Dedifferentiated amniotic fluid mesenchymal stem cell (primary cell): ENCODE results near the gene PRDX1.
"Not testable (repeated sequence)": the region's sequence is repeated elsewhere in the genome, so short reads cannot be mapped to it uniquely, and the experiment has no call there.

Source experiments
- DNase-seq: peaks from one replicate; pipeline ENCODE4 v3.0.0-alpha.2; 2016; ENCODE audit errors: extremely low spot score

Gene PRDX1

DNA sequence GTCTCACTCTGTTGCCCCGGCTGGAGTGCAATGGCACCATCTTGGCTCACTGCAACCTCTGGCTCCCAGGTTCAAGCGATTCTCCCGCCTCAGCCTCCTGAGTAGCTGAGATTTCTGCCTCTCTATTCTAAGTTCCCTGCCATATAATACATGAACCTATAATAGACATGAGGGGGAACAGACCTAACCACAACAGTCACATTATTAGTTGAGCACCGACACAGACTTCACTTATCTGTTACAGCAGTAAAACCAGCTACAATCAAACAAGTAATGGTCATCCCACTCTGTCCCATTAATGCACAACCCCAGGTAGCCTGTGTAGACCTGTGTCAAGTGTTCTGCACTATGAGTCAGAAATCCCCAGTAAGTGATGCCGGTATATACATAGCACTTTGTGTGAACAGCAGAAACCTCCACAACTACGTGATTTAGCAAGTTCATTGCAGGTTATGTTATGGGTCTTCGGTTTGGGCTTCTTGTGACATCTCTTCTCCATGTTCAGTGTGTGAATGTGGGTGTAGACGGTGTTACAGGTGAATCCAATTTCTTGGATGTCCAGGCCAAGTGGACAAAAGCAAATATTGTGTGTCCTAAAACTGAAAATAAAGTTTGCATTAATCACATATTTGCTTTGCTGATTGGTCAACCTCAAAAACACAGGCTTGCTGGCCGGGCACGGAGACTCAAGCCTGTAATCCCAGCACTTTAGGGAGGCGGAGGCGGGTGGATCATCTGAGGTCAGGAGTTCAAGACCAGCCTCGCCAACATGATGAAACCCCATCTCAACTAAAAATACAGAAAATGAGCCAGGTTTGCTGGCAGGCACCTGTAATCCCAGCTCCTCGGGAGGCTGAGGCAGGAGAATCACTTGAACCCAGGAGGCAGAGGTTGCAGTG lies 18.0 kb downstream of the PRDX1 start:
- no peak for DNase-seq

- DNase-seq: no peak
Measured at GRCh38 chr1:45501505-45501859, 20.2 kb downstream of the PRDX1 start.

DNA sequence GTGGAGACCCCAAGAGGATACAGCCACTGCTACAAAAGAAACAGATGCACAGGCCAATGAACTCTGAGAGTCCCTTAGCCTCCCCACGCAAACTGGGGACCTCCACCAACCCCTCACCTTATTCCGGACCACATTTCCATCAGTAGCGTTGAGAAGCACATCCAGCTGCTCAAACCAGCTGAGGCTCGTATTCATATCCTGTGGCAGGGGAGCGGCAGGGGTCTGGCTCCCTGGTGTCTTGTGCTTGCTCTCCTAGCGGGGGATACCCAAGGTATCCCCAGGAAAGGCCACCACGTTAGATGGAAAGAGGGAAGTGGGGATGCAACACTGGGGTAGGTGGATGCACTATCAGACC lies 22.3 kb downstream of the PRDX1 start:
- no peak for DNase-seq

DNA sequence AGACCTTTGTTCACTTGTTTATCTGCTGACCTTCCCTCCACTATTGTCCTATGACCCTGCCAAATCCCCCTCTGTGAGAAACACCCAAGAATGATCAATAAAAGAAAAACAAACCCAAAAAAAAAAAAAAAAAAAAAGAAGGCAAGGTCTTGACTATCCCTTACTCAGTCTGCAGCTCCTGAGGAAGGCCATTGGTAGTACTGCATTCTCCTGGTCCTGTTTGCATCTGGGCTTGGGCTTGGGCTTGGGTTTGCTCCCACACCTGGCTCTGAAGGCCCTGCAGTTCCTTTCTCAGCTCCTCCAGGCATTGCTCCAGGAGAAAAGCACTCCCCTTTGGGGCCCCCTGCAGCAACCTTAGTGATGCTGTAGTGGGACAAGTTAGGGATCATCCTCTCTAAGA lies 23.4 kb downstream of the PRDX1 start:
- DNase-seq: no peak

DNA sequence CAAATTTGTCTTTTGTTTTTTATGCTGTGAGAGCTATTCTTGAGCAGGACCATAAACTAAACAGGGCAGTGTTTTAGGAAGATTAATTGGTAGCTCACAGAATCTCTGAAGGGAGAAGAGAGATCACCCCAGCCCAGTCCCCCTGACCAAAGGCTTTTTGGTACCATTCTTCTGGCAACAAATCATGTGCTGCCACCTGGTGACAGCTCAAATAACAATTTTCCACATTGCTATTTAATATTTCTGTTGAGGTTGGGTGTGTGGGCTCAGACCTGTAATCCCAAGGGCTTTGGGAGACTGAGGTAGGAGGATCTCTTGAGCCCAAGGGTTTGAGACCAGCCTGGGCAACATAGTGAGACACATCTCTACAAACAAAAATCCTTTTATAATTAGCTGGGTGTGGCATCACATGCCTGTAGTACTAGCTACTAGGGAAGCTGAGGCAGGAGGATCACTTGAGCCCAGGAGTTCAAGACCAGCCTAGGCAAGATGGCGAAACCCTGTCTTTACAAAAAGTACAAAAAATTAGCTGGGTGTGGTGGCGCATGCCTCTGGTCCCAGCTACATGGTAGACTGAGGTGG lies 28.5 kb downstream of the PRDX1 start:
- peak; percentile 39 for DNase-seq

GRCh38 chr1:45492691-45493090 lies 29.0 kb downstream of the PRDX1 start:
- no peak for DNase-seq

DNA sequence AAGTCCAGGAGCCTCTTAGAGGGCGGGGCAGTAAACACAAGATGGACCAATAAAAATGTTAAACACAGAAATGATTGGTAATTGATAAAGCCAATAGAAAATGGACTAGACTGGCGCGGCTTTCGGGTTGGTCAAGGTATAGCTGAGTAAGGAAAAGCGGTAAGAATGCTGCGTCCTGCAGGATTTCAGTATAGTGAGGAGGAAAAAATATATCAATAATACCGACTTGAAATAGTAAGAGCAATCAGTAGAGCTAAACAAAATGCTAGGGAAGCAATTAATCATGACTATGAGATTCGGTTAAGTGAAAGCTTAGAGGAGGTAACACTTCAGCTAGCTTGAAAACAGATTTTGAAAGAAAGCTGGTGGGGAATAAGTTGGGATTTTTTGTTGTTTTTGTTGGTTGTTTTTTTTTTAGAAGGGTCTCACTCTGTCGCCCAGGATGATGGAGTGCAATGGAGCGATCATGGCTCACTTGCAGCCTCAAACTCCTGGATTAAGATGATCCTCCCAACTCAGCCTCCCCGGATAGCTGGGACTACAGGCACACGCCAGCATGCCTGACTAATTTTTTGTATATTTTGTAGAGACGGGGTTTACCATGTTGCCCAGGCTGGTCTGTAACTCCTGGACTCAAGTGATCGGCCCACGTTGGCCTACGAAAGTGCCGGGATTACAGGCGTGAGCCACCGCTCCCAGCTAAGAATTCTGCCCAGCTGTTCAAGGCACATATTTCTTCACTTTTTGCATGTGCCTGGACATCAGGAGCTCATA lies 30.0 kb downstream of the PRDX1 start:
- no peak for DNase-seq

DNA sequence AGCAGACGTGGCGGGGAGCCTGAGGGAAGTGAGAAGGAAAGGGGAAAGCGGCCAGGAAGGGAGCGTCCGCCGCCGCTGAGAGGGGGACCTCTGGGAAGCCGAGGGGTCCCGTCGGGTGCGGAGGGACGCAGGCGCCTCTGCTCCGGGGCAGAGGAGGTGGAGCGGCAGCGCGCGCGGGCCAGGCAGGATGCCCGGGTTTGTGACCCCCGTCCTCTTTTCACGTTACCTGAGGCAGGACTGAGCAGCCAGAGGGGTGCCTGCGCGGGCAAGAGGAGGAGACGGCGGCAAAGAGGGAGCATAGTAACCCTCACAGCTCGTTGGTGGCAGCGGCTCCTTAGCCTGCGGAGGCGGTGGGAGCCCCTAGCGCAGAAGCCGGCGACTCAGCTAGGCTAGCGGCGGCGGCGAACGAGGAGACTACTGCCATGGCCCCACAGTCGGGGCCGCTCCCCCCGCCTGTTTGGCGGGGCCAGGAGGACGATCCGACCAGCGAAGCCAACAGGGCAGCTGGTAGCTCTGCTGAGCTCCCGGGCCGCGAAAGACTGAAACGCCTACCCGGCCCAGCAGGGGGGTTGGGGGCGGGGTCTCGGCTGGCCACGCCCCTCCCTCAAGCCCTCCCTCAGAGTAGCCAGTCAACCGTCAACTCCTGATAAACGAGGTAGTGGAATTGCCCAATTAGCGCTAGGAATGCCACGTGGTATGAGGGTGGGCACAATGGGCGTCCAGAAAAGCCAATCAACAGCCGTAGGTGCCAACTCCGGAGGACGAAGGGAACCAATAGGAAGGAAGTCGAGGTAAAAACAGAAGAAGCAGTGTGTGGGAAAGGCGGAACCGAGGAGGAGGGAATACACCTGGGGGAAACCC lies 30.8 kb downstream of the PRDX1 start, which contains the start of gene TESK2:
Gene TESK2, minus strand, starts transcription at position 538 of the 861 bp plus-strand sequence. CDS start 33,378 bp downstream, outside the sequence.
- peak; percentile 97 for DNase-seq

DNA sequence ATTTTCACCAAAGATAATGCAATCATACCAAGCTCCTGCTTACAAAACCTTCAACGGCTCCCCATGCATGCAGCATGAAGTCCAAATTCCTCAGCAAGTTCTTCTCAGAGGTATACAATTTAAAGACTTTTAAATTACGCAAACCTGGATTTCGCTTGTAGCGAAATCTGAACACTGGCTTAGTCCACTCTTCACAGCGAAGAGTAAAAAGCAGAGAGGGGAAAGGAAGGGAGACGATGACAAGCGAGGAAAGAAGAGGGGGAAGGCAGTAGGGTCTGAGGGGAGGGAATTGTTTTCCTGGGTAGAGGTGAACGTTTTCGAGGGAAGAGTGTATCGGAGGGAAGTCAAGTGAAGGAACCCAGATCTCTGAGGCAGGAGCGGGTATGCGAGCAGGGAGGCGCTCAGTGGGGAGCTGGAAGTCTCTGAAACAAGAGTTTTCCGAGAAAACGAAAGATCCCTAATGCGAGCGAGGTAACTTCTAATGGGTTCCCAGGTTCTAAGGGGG lies 31.5 kb downstream of the PRDX1 start:
- no peak for DNase-seq

- not testable (repeated sequence) for DNase-seq
Measured at GRCh38 chr1:45489379-45489778, 32.3 kb downstream of the PRDX1 start.

DNA sequence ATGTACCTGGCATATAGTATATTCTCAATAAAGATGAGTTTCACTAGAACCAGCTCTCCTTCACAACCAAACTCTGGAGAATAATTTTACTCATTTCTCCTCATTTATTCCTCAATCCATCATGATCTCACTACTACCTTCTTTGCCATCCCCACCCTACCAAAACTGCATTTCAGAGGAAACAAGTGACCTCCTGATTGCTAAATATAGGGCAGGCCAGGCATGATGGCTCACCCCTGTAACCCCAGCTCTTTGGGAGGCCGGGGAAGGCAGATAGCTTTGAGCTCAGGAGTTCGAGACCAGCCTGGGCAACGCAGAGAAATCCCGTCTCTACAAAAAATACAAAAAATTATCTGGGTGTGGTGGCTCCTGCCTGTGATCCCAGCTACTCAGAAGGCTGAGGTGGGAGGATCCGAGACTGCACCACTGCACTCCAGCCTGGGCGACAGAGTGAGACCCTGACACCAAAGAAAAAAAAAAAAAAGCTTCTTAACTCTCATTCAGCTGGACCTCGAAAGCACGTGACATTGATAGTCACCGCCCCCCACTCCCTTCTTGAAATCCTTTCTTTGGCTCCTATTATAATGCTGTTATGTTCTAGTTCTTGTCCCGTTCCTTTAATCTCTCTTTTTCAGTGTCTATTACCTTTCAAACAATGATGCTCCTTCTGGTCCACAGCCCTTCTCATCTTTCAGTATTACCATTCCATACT lies 32.9 kb downstream of the PRDX1 start:
- DNase-seq: no peak

DNA sequence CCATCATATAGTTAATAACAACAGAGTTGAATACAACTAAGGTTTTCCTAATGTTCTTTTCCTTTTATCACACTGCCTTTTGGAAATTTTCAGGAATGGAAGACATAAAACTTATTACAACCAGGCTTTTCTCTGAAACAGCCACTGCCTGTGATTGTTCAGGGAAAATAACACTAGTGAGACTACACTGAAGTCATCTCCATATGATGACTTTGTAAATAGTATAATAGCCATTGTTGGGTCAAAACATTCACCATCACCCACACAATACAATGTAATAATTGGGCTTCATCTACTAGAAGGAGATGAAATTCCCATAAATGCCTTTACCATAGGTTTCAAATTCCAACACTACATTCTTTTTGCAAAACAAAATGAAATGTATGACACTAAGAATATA lies 35.7 kb downstream of the PRDX1 start:
- DNase-seq: no peak

GRCh38 chr1:45479039-45479748 lies 42.5 kb downstream of the PRDX1 start:
- no peak for DNase-seq

DNA sequence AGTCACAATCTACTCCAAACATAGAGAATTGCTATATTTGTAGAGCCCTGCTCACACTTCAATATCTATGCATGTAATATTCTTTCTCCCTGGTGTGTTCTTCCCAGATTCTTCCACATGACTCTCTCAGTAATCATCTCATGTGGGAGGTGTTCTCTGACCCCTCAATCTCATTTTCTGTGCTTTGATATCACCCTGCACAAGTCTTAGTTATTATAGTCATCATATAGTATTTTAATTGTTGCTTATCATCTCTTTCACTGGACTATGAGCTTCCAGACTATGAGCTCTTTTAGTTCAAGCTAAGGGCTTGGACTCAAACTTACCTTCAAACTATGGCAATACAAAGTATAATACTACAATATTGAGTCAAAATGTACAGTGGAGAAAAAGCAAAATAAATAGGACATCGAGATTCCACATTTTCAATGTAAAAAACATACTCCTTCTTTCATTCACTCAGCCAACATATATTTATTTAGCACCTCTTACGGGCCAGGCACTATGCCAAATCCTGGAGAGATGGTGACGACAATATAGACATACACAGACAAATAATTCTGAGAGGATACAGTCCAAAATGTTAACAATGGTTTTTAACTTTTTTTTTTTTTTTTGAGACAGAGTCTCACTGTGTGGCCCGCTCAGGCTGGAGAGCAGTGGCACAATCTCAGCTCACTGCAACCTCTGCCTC lies 43.4 kb downstream of the PRDX1 start:
- DNase-seq: no peak

DNA sequence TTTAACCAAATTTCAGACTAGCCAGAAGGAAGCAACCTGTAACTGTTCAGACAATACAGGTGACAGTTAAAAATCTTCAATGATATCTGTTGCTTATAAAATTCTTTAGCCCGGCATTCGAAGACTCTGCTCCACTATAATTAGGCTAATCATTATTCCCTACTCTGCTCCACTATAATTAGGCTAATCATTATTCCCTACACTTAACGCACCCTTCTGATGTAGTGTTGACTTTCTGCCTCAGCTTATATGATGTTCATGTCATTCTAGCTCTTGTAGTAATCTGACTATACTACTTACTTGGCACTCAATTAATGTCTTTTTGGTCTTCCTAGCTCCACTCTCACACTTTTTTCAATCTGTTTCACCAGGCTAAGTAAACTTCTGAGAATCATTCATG lies 44.0 kb downstream of the PRDX1 start:
- no peak for DNase-seq

GRCh38 chr1:45474194-45474593 lies 47.5 kb downstream of the PRDX1 start:
- not testable (repeated sequence) for DNase-seq

- DNase-seq: no peak
Measured at GRCh38 chr1:45473302-45473701, 48.4 kb downstream of the PRDX1 start.

- DNase-seq: no peak
Measured at GRCh38 chr1:45470306-45470798, 51.3 kb downstream of the PRDX1 start.

- not testable (repeated sequence) for DNase-seq
Measured at GRCh38 chr1:45467353-45467752, 54.3 kb downstream of the PRDX1 start.
